K562 (cell line): ENCODE measurements around the gene STAM2. TPM values are rescaled to one million over a fixed set of nuclear protein-coding genes. Genes with fewer than 3 reads are reported as not detected.
"Not testable (repeated sequence)": the region's sequence is repeated elsewhere in the genome, so short reads cannot be mapped to it uniquely, and the experiment has no call there.

Source experiments
- ATAC-seq: fragments of 200-7000 bp; cut with Tn5 transposase; 3 replicates; pipeline ENCODE4 v1.9.1; 2020; ENCODE audit warnings: moderate library complexity
- BruUV-seq: library from RNA; stranded (reverse); fragments of 400-500 nt; replicated peaks from 2 replicates; lab custom pipeline; 2021; lab: Mats Ljungman, UMichigan
- CTCF ChIA-PET: fragments of 300-600 bp; formaldehyde crosslinking; extraction: SDS; loops from one replicate; lab custom pipeline; 2021; ENCODE audit warnings: low intra/inter-chr PET ratio; lab: Yijun Ruan, JAX
- POLR2A ChIA-PET: fragments of 300-600, 350-650 bp; sonication (Branson Sonifier 250); formaldehyde crosslinking; extraction: SDS; loops from one replicate; lab custom pipeline; 2021; ENCODE audit warnings: antibody characterized with exemption, inconsistent platforms; lab: Yijun Ruan, JAX
- DNase-seq, 4 experiments: peaks; one replicate each; pipeline versions ENCODE4 v3.0.0 to v3.0.0-alpha.2; 2011 to 2018; ENCODE audit warnings: low spot score in 3 of 4, mixed read lengths in 3 of 4; ENCODE audit errors: extremely low read depth in 1 of 4
- FAIRE-seq: peaks from 2 replicates; lab custom pipeline; 2011; peaks lifted over from hg19 to GRCh38; lab: Jason Lieb, UNC
- H2AFZ ChIP-seq: 2 replicates; pipeline ENCODE4 v1.6.0; 2011; ENCODE audit warnings: low read depth, low read length, control low read depth, inconsistent platforms
- H3K27ac ChIP-seq: fragments of 200-600 bp; 3 replicates; pipeline ENCODE4 v1.8.0; 2011; ENCODE audit warnings: low read depth, mild to moderate bottlenecking, control low read depth, inconsistent platforms, low read length, moderate library complexity, mixed read lengths; ENCODE audit errors: extremely low read depth
- H3K27me3 ChIP-seq, 2 experiments: fragments of 300-600 bp in 1 of 2; 2 replicates in 1 of 2; 3 replicates in 1 of 2; pipeline versions ENCODE4 v1.6.0 to v1.8.0; 2011; ENCODE audit warnings: inconsistent platforms in 2 of 2, low read length in 2 of 2, mild to moderate bottlenecking in 1 of 2, mixed read lengths in 1 of 2, moderate library complexity in 1 of 2; ENCODE audit not compliant: control insufficient read depth in 2 of 2, insufficient read depth in 2 of 2
- H3K36me3 ChIP-seq: fragments of 300-600 bp; 3 replicates; pipeline ENCODE4 v1.8.0; 2011; ENCODE audit warnings: mild to moderate bottlenecking, low read length, inconsistent platforms; ENCODE audit not compliant: control insufficient read depth, insufficient read depth
- H3K4me1 ChIP-seq, 2 experiments: fragments of 200-600 bp in 1 of 2; replicated peaks in 1 of 2; 2 replicates in 1 of 2; 3 replicates in 1 of 2; pipeline versions ENCODE4 v1.5.1 to v1.8.0; 2011; ENCODE audit warnings: inconsistent platforms in 2 of 2, low read length in 2 of 2, mild to moderate bottlenecking in 1 of 2, mixed read lengths in 1 of 2, moderate library complexity in 1 of 2; ENCODE audit not compliant: control insufficient read depth in 2 of 2, insufficient read depth in 2 of 2
- H3K4me2 ChIP-seq: 2 replicates; pipeline ENCODE4 v1.6.1; 2011; ENCODE audit warnings: low read length, control low read depth, inconsistent platforms, mixed read lengths; ENCODE audit not compliant: insufficient read depth
- H3K4me3 ChIP-seq: fragments of 200-600 bp; sonication (generic), shearing (Covaris generic); 2 replicates; pipeline ENCODE4 v1.5.1; 2016; ENCODE audit warnings: control low read depth, inconsistent platforms
- H3K79me2 ChIP-seq: fragments of 200-600 bp; 3 replicates; pipeline ENCODE4 v1.8.0; 2011; ENCODE audit warnings: low read length, inconsistent platforms; ENCODE audit not compliant: control insufficient read depth, insufficient read depth
- H3K9ac ChIP-seq, 2 experiments: 2 replicates each; pipeline versions ENCODE4 v1.6.0 to v1.6.1; 2011; ENCODE audit warnings: low read depth in 2 of 2, low read length in 2 of 2, control low read depth in 1 of 2, inconsistent platforms in 1 of 2, mild to moderate bottlenecking in 1 of 2, mixed read lengths in 1 of 2; ENCODE audit not compliant: insufficient read depth in 1 of 2
- H3K9me1 ChIP-seq: one replicate; pipeline ENCODE4 v1.6.0; 2011; ENCODE audit warnings: inconsistent platforms, mild to moderate bottlenecking, low read length, moderate library complexity; ENCODE audit not compliant: control insufficient read depth, insufficient read depth
- H3K9me3 ChIP-seq: replicated peaks from 2 replicates; pipeline ENCODE4 v1.5.1; 2011; ENCODE audit warnings: low read depth, low read length, inconsistent platforms; ENCODE audit not compliant: control insufficient read depth, insufficient read depth
- H4K20me1 ChIP-seq: replicated peaks from 2 replicates; pipeline ENCODE4 v1.6.1; 2011; ENCODE audit warnings: low read length, inconsistent platforms, mixed read lengths; ENCODE audit not compliant: control insufficient read depth, insufficient read depth
- CEBPB ChIP-seq: fragments of 450-650 bp; IDR thresholded peaks from 2 replicates; pipeline ENCODE4 v1.6.1; 2016; ENCODE audit warnings: missing genetic modification characterization, missing compliant biosample characterization
- CEBPG ChIP-seq, 3 experiments: fragments of 200-800 bp in 1 of 3; sonication (Bioruptor generic) in 1 of 3; sonication (generic) in 1 of 3; formaldehyde crosslinking in 1 of 3; IDR thresholded peaks in 2 of 3; conservative IDR thresholded peaks in 1 of 3; 2 replicates each; pipeline versions ENCODE4 v1.6.1 to v1.8.0; 2016 to 2022; ENCODE audit warnings: missing compliant biosample characterization in 2 of 3, missing genetic modification characterization in 2 of 3, mild to moderate bottlenecking in 1 of 3, missing genetic modification reagents in 1 of 3
- WGBS: fragments of 100-300 bp; shearing (Covaris generic); methylation state at CpG from one replicate; pipeline ENCODE4 v1.1.6; 2016; ENCODE audit warnings: low coverage, mixed read lengths; ENCODE audit not compliant: insufficient coverage; ENCODE audit errors: missing lambda C conversion rate; 5-methylcytosine and 5-hydroxymethylcytosine counted together
- in situ Hi-C: fragments of 300-500 bp; cut with MboI; formaldehyde crosslinking; loops from 4 replicates; pipeline ENCODE4 v1.15.0; 2018; ENCODE audit warnings: inconsistent platforms, mixed read lengths
- intact Hi-C: fragments of 100-400 bp; cut with micrococcal nuclease; formaldehyde crosslinking; loops from 2 replicates; pipeline ENCODE4 v1.14.2; 2022
- polyA plus RNA-seq, 8 experiments: library from polyadenylated mRNA; depleted of rRNA in 4 of 8; stranded (reverse) in 5 of 8; unstranded in 3 of 8; fragments of >200 nt; fragmentation: Nextera tagmentation in 2 of 8; fragmentation: Illumina TruSeq in 1 of 8; extraction: Ambion mirVana in 2 of 8; extraction: Trizol in 1 of 8; gene quantifications; 2 replicates each; pipeline versions ENCODE4 v1.2.1 to v1.2.3, GENCODE V29; 2011 to 2014; ENCODE audit warnings: inconsistent platforms in 1 of 8, missing spikeins in 1 of 8
- total RNA-seq, 7 experiments: library from RNA; depleted of rRNA in 6 of 7; stranded (reverse); fragments of >200 nt in 6 of 7; fragmentation: Illumina TruSeq in 2 of 7; extraction: Trizol in 2 of 7; gene quantifications; 2 replicates each; pipeline versions ENCODE4 v1.2.1 to v1.2.3, GENCODE V29; 2011 to 2021; ENCODE audit warnings: low replicate concordance in 1 of 7
- TF ChIP-seq, protein P1 (sequence below): fragments of 450-650 bp; IDR thresholded peaks from 2 replicates; pipeline ENCODE4 v1.6.1; 2018; ENCODE audit not compliant: partially characterized antibody
- TF ChIP-seq, protein P2 (sequence below), 2 experiments: fragments of 450-650 bp in 1 of 2; sonication (generic) in 1 of 2; formaldehyde crosslinking in 1 of 2; IDR thresholded peaks in 1 of 2; conservative IDR thresholded peaks in 1 of 2; 2 replicates each; pipeline versions ENCODE4 v1.6.1 to v1.8.1; 2016 to 2023; ENCODE audit warnings: mild to moderate bottlenecking in 2 of 2, moderate library complexity in 2 of 2, inconsistent platforms in 1 of 2, missing genetic modification reagents in 1 of 2

STAM2 gene
- total and polyA plus RNA-seq, 9 of the 15 experiments (the other 6 are each of a cell fraction or from before 2014, with no cell fraction given), result 4.5 to 13.9 (median 8.7) TPM

DNA sequence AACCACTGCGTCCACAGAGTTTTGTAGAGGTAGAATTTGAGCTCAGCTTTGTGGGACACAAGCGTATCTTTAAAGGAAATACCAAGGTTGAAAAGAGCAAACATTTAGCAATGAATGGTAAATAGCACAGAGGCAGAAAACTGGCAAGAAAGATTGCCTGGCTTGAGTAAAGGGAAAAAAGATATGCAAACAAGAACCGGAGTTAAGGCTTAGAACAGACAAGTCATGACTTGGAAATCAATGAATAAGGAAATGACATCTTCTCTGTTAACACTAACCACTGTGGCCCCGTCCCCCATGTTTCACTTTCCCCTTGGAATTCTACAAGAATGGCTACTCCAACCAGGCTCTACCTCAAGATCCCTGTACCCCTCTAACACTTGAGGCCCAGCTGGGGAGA, 3.8 kb downstream of the STAM2 start (continued):
- TF ChIP-seq, protein P1, sequence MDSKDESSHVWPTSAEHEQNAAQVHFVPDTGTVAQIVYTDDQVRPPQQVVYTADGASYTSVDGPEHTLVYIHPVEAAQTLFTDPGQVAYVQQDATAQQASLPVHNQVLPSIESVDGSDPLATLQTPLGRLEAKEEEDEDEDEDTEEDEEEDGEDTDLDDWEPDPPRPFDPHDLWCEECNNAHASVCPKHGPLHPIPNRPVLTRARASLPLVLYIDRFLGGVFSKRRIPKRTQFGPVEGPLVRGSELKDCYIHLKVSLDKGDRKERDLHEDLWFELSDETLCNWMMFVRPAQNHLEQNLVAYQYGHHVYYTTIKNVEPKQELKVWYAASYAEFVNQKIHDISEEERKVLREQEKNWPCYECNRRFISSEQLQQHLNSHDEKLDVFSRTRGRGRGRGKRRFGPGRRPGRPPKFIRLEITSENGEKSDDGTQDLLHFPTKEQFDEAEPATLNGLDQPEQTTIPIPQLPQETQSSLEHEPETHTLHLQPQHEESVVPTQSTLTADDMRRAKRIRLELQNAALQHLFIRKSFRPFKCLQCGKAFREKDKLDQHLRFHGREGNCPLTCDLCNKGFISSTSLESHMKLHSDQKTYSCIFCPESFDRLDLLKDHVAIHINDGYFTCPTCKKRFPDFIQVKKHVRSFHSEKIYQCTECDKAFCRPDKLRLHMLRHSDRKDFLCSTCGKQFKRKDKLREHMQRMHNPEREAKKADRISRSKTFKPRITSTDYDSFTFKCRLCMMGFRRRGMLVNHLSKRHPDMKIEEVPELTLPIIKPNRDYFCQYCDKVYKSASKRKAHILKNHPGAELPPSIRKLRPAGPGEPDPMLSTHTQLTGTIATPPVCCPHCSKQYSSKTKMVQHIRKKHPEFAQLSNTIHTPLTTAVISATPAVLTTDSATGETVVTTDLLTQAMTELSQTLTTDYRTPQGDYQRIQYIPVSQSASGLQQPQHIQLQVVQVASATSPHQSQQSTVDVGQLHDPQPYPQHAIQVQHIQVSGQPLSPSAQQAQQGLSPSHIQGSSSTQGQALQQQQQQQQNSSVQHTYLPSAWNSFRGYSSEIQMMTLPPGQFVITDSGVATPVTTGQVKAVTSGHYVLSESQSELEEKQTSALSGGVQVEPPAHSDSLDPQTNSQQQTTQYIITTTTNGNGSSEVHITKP, result no peak

DNA sequence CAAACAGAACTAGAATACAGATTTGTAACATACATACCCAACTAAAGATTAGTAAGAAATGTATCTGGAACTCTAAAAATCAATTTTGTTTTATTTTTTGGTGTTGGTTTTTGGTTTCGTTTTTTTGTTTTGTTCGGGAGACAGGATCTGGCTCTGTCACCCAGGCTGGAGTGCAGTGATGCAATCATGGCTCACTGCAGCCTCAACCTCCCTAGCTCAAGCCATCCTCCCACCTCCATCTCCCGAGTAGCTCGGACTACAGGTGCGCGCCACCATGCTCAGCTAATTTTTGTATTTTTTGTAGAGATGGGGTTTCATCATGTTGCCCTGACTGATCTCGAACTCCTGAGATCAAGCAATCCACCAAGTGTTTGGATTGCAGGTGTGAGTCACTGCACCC, 6.4 kb downstream of the STAM2 start:
- H3K9ac ChIP-seq; H3K9me1 ChIP-seq; DNase-seq; in situ Hi-C loops; intact Hi-C loops; H3K4me3 ChIP-seq; H2AFZ ChIP-seq; ATAC-seq; CTCF ChIA-PET; H4K20me1 ChIP-seq; H3K27ac ChIP-seq; H3K4me2 ChIP-seq; POLR2A ChIA-PET; H3K36me3 ChIP-seq; H3K4me1 ChIP-seq; FAIRE-seq; H3K9me3 ChIP-seq; H3K27me3 ChIP-seq; BruUV-seq; TF ChIP-seq CEBPG (CRISPR knock-in tag; IDR thresholded peaks at IDR 0.05): not testable (repeated sequence)
- TF ChIP-seq, protein P2, sequence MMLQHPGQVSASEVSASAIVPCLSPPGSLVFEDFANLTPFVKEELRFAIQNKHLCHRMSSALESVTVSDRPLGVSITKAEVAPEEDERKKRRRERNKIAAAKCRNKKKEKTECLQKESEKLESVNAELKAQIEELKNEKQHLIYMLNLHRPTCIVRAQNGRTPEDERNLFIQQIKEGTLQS (IDR thresholded peaks at IDR 0.05), result peak; percentile 46
- TF ChIP-seq, protein P2 (CRISPR knock-in tag; conservative IDR thresholded peaks at IDR 0.05), result not testable (repeated sequence)
- TF ChIP-seq CEBPG (tag; conservative IDR thresholded peaks at IDR 0.05 in 1 of 2, IDR thresholded peaks at IDR 0.05 in 1 of 2), result peak; percentile 38 to 46; a peak in 3 of 4 replicates
- TF ChIP-seq CEBPB (tag), result peak; percentile 83
- 73% methylated on average over 7 of the region's 7 CpGs for WGBS
- peaks cover 35% of the 10 kb centered on the region for H3K79me2 ChIP-seq

DNA sequence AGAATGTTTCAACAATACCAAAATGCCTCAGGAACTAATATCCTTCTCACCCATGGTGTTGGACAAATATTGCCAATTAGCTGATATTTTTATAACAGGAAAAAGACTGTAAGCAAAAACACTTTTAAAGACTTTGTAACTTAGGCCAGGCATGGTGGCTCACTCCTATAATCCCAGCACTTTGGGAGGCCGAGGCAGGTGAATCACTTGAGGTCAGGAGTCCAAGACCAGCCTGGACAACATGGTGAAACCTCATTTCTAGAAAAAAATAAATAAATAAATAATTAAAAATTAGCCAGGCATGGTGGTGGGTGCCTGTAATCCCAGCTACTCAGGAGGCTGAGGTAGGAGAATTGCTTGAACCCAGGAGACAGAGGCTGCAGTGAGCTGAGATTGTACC, 8.1 kb downstream of the STAM2 start:
- H3K27me3 ChIP-seq, H3K9me3 ChIP-seq, H3K4me1 ChIP-seq, H2AFZ ChIP-seq, H3K9ac ChIP-seq, BruUV-seq, CTCF ChIA-PET, H3K27ac ChIP-seq, FAIRE-seq, DNase-seq, H3K4me3 ChIP-seq, H3K4me2 ChIP-seq, ATAC-seq, POLR2A ChIA-PET, H4K20me1 ChIP-seq, in situ Hi-C loops, H3K9me1 ChIP-seq, H3K36me3 ChIP-seq, intact Hi-C loops: not testable (repeated sequence)
- WGBS, result 88% methylated on average over 1 of the region's 1 CpG
- H3K79me2 ChIP-seq, result peaks cover 26% of the 10 kb centered on the region
